Measurements from ENCODE around the gene DCANP1. TPM values are rescaled to one million over a fixed set of nuclear protein-coding genes. Genes with fewer than 3 reads are reported as not detected.

DCANP1 gene
- total RNA-seq, 1 experiment from 2014 or later = not detected

DNA sequence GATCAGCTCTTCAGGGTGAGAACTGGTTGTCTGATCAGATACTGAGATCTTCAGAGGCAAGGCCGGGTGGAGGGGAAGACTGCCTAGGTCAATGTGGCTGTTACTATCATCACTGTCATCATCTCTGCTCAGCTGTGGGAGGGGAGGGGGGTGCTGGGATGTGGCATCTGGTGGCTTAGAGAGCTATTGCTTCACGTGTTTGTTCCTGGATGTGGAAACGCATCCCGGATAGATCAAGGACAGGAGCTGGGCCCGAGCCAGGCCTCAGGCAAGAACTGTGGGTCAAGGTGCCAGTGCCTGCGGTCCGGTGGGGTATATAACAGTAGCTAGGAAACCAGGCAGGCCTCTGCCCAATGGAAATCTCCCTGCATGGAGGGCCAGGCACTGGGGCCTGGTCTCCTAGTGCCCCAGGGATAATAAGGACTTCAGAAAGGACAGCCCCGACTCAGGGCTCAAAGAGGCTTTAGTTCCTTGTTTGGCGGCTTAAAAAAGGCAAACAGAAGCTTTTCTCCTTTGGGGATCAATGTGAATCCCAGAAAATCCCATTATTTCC is 35.3 kb upstream of the DCANP1 start:
- TF ChIP-seq, protein P1, sequence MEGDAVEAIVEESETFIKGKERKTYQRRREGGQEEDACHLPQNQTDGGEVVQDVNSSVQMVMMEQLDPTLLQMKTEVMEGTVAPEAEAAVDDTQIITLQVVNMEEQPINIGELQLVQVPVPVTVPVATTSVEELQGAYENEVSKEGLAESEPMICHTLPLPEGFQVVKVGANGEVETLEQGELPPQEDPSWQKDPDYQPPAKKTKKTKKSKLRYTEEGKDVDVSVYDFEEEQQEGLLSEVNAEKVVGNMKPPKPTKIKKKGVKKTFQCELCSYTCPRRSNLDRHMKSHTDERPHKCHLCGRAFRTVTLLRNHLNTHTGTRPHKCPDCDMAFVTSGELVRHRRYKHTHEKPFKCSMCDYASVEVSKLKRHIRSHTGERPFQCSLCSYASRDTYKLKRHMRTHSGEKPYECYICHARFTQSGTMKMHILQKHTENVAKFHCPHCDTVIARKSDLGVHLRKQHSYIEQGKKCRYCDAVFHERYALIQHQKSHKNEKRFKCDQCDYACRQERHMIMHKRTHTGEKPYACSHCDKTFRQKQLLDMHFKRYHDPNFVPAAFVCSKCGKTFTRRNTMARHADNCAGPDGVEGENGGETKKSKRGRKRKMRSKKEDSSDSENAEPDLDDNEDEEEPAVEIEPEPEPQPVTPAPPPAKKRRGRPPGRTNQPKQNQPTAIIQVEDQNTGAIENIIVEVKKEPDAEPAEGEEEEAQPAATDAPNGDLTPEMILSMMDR (IDR thresholded peaks at IDR 0.05; ENCODE audit: insufficient read depth in 1 of 2, low read depth in 1 of 2, low read length in 1 of 2, severe bottlenecking in 1 of 2, unreplicated experiment in 1 of 2) = no peak
- intact Hi-C loops (cut with micrococcal nuclease; ENCODE audit: unreplicated experiment) = no loop called here
- POLR2A ChIA-PET = no interaction called here
- Mint-ChIP-seq H3K27ac (ENCODE audit: unreplicated experiment) (no peak overlapping the region), H3K27me3 (ENCODE audit: insufficient read depth, unreplicated experiment) (no peaks in the 10 kb centered on the region), H3K4me3 (ENCODE audit: unreplicated experiment) (no peak overlapping the region), H3K36me3 (ENCODE audit: insufficient read depth, unreplicated experiment) (no peaks in the 10 kb centered on the region), H3K9me3 (ENCODE audit: unreplicated experiment) (no peaks in the 10 kb centered on the region), H3K4me1 (ENCODE audit: low read depth, unreplicated experiment) (peaks cover 4% of the 10 kb centered on the region)
- H3K27me3 ChIP-seq (replicated peaks; ENCODE audit: control insufficient read depth, insufficient read depth, low read length) = no peaks in the 10 kb centered on the region
- no peaks in the 10 kb centered on the region for H3K9me3 ChIP-seq
- no peaks in the 10 kb centered on the region for H3K4me1 ChIP-seq
- CTCF ChIA-PET = interaction anchor here (0.8 to 1.2 kb wide), 2 partner anchors 16 to 20 kb away, joined by 5 read pairs; no protein-coding TSS in a partner anchor
- H3K4me3 ChIP-seq (ENCODE audit: low read depth, low read length) = no peak overlapping the region
- BruUV-seq (replicated peaks) = no TSS peak
- DNase-seq = no peak
- H3K36me3 ChIP-seq (ENCODE audit: control insufficient read depth, insufficient read depth, low read length) = no peaks in the 10 kb centered on the region

DNA sequence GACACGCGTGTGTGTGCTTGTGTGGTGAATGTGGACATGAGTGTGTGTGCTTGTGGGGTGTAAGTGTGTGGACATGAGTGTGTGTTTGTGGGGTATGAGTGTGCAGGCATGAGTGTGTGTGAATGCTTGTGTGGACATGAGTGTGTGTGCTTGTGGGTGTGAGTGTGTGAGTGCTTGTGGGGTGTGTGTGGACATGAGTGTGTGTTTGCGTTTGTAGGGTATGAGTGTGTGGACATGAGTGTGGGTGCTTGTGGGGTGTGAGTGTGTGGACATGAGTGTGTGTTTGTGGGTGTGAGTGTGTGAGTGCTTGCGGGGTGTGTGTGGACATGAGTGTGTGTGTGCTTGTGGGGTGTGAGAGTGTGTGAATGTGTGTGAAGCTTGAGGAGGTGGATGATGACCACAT is 34.8 kb upstream of the DCANP1 start:
- Mint-ChIP-seq H3K27ac (ENCODE audit: unreplicated experiment) (no peak overlapping the region), H3K4me3 (ENCODE audit: unreplicated experiment) (no peak overlapping the region), H3K36me3 (ENCODE audit: insufficient read depth, unreplicated experiment) (no peaks in the 10 kb centered on the region), H3K27me3 (ENCODE audit: insufficient read depth, unreplicated experiment) (peaks cover 2% of the 10 kb centered on the region), H3K4me1 (ENCODE audit: low read depth, unreplicated experiment) (no peaks in the 10 kb centered on the region), H3K9me3 (ENCODE audit: unreplicated experiment) (no peaks in the 10 kb centered on the region)
- Histone ChIP-seq H3K9me3 (no peaks in the 10 kb centered on the region), H3K4me1 (no peaks in the 10 kb centered on the region), H3K36me3 (ENCODE audit: control insufficient read depth, insufficient read depth, low read length) (no peaks in the 10 kb centered on the region), H3K27me3 (replicated peaks; ENCODE audit: control insufficient read depth, insufficient read depth, low read length) (no peaks in the 10 kb centered on the region), H3K4me3 (ENCODE audit: low read depth, low read length) (no peak overlapping the region)
- intact Hi-C loops (cut with micrococcal nuclease; ENCODE audit: unreplicated experiment) = no loop called here
- no TSS peak for BruUV-seq (replicated peaks)
- POLR2A ChIA-PET = no interaction called here
- CTCF ChIA-PET = interaction anchor here (1.2 kb wide), 1 partner anchor 16 kb away, joined by 5 read pairs; no protein-coding TSS in a partner anchor
- TF ChIP-seq, protein P1 (IDR thresholded peaks at IDR 0.05; ENCODE audit: insufficient read depth in 1 of 2, low read depth in 1 of 2, low read length in 1 of 2, severe bottlenecking in 1 of 2, unreplicated experiment in 1 of 2) = no peak
- DNase-seq = no peak

DNA sequence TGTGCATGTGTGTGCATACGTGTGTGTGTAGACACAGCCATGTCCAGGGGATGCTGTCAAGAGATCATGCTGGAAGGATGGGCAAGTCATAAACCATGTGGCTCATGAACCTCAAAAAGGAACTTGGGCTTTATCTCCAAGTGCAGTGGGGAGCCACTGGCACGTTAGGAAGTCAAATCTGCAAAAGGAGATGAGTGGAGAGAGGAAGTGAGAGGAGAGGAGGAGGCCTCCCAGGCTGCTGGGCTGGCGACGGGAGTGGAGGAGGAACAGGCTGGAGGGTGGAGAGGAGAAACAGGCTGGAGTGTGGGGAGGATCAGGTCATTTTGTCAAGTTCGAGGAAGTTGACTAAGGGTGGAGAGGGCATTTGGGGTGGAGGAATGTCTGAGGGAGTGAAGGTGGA is 34.2 kb upstream of the DCANP1 start:
- no peak overlapping the region for H3K4me3 Mint-ChIP-seq (ENCODE audit: unreplicated experiment)
- H3K27ac Mint-ChIP-seq (ENCODE audit: unreplicated experiment) = no peak overlapping the region
- H3K36me3 Mint-ChIP-seq (ENCODE audit: insufficient read depth, unreplicated experiment) = no peaks in the 10 kb centered on the region
- Histone ChIP-seq H3K4me3 (ENCODE audit: low read depth, low read length) (no peak overlapping the region), H3K9me3 (no peaks in the 10 kb centered on the region), H3K36me3 (ENCODE audit: control insufficient read depth, insufficient read depth, low read length) (no peaks in the 10 kb centered on the region), H3K4me1 (no peaks in the 10 kb centered on the region), H3K27me3 (replicated peaks; ENCODE audit: control insufficient read depth, insufficient read depth, low read length) (no peaks in the 10 kb centered on the region)
- H3K4me1 Mint-ChIP-seq (ENCODE audit: low read depth, unreplicated experiment) = no peaks in the 10 kb centered on the region
- TF ChIP-seq, protein P1 (IDR thresholded peaks at IDR 0.05; ENCODE audit: insufficient read depth in 1 of 2, low read depth in 1 of 2, low read length in 1 of 2, severe bottlenecking in 1 of 2, unreplicated experiment in 1 of 2) = no peak
- intact Hi-C loops (cut with micrococcal nuclease; ENCODE audit: unreplicated experiment) = no loop called here
- ChIA-PET CTCF (no interaction called here), POLR2A (no interaction called here)
- BruUV-seq (replicated peaks) = no TSS peak
- H3K27me3 Mint-ChIP-seq (ENCODE audit: insufficient read depth, unreplicated experiment) = peaks cover 2% of the 10 kb centered on the region
- no peak for DNase-seq
- H3K9me3 Mint-ChIP-seq (ENCODE audit: unreplicated experiment) = no peaks in the 10 kb centered on the region
